BLaER1 treated with 17β-estradiol and CSF1 and Interleukin-3, amounts not matched to agents 10 nM and 100 nM (cell line): ENCODE data around the gene ROR2.
"Not testable (repeated sequence)": the region's sequence is repeated elsewhere in the genome, so short reads cannot be mapped to it uniquely, and the experiment has no call there.

Experiments used
- H3K27ac ChIP-seq, 11 experiments: shearing (Covaris generic); formaldehyde crosslinking; 2 replicates each; pipeline ENCODE4 v1.8.1; 2022
- H3K27me3 ChIP-seq, 11 experiments: shearing (Covaris generic); formaldehyde crosslinking; 2 replicates each; pipeline ENCODE4 v1.8.1; 2022
- H3K36me3 ChIP-seq, 11 experiments: shearing (Covaris generic); formaldehyde crosslinking; 2 replicates each; pipeline ENCODE4 v1.8.1; 2022
- H3K4me1 ChIP-seq, 10 experiments: shearing (Covaris generic); formaldehyde crosslinking; 2 replicates each; pipeline ENCODE4 v1.8.1; 2022
- H3K4me2 ChIP-seq, 11 experiments: shearing (Covaris generic); formaldehyde crosslinking; 2 replicates each; pipeline ENCODE4 v1.8.1; 2022
- H3K4me3 ChIP-seq, 10 experiments: shearing (Covaris generic); formaldehyde crosslinking; 2 replicates each; pipeline ENCODE4 v1.8.1; 2022
- H3K9ac ChIP-seq, 11 experiments: shearing (Covaris generic); formaldehyde crosslinking; 2 replicates each; pipeline ENCODE4 v1.8.1; 2022
- H3K9me3 ChIP-seq, 11 experiments: shearing (Covaris generic); formaldehyde crosslinking; replicated peaks in 1 of 11; 2 replicates each; pipeline ENCODE4 v1.8.1; 2022
- H4K20me1 ChIP-seq, 11 experiments: shearing (Covaris generic); formaldehyde crosslinking; 2 replicates each; pipeline ENCODE4 v1.8.1; 2022
- Cebpa-rat ChIP-seq, 11 experiments: shearing (Covaris generic); IDR thresholded peaks; 2 replicates each; pipeline ENCODE4 v1.8.1; 2022

ROR2 gene

GRCh38 chr9:91629718-91630117, 320.3 kb downstream of the ROR2 start:
- no peak overlapping the region for H3K27ac ChIP-seq
- H3K36me3 ChIP-seq, result no peaks in the 10 kb centered on the region
- no peak for TF ChIP-seq Cebpa-rat (IDR thresholded peaks at IDR 0.05)
- no peak overlapping the region for H3K4me3 ChIP-seq
- peaks cover 3 to 22% (median 11%) of the 10 kb centered on the region in 11 experiments; a peak in 15 of 22 replicates for H3K9me3 ChIP-seq
- H4K20me1 ChIP-seq, result no peaks in the 10 kb centered on the region
- H3K4me2 ChIP-seq, result no peak overlapping the region
- no peaks in the 10 kb centered on the region for H3K27me3 ChIP-seq
- no peaks in the 10 kb centered on the region for H3K4me1 ChIP-seq
- no peak overlapping the region for H3K9ac ChIP-seq

- H3K27me3 ChIP-seq, result no peaks in the 10 kb centered on the region
- H4K20me1 ChIP-seq, result no peaks in the 10 kb centered on the region
Measured at GRCh38 chr9:91628892-91629291, 321.1 kb downstream of the ROR2 start.

GRCh38 chr9:91625331-91625730, 324.7 kb downstream of the ROR2 start:
- no peaks in the 10 kb centered on the region for H4K20me1 ChIP-seq
- H3K4me3 ChIP-seq, result no peak overlapping the region
- no peak overlapping the region for H3K9ac ChIP-seq
- peaks cover 3 to 21% (median 10%) of the 10 kb centered on the region in 11 experiments; a peak in 15 of 22 replicates for H3K9me3 ChIP-seq
- no peaks in the 10 kb centered on the region for H3K36me3 ChIP-seq
- no peaks in the 10 kb centered on the region for H3K27me3 ChIP-seq
- H3K4me1 ChIP-seq, result no peaks in the 10 kb centered on the region
- no peak overlapping the region for H3K27ac ChIP-seq
- no peak overlapping the region for H3K4me2 ChIP-seq
- TF ChIP-seq Cebpa-rat (IDR thresholded peaks at IDR 0.05), result no peak

More at GRCh38 chr9:91628892-91629291, 321.1 kb downstream of the ROR2 start:
- H3K9ac ChIP-seq, result no peak overlapping the region
- TF ChIP-seq Cebpa-rat (IDR thresholded peaks at IDR 0.05), result no peak
- H3K4me2 ChIP-seq, result no peak overlapping the region
- no peaks in the 10 kb centered on the region for H3K4me1 ChIP-seq
- H3K36me3 ChIP-seq, result no peaks in the 10 kb centered on the region
- peaks cover 3 to 22% (median 11%) of the 10 kb centered on the region in 11 experiments; a peak in 15 of 22 replicates for H3K9me3 ChIP-seq
- no peak overlapping the region for H3K4me3 ChIP-seq
- H3K27ac ChIP-seq, result no peak overlapping the region

DNA sequence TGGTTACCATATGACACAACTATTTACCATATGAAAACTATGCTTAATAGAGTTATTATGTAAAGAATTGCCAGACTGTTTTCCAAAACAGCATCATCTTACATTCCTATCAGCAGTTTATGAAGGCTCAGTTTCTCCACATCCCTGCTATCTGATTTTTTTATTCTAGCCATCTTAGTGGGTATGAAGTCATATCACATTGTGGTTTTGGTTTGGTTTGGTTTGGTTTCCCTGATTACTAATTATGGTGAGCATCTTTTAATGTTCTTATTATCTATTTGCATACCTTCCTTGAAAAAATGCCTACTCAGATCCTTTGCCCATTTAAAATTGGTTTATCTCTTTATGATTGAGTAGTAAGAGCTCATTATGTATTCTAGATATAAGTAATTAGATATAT, 327.0 kb downstream of the ROR2 start:
- no peak overlapping the region for H3K27ac ChIP-seq
- H3K4me3 ChIP-seq, result no peak overlapping the region
- no peak overlapping the region for H3K9ac ChIP-seq
- H3K27me3 ChIP-seq, result no peaks in the 10 kb centered on the region
- H3K36me3 ChIP-seq, result no peaks in the 10 kb centered on the region
- H4K20me1 ChIP-seq, result no peaks in the 10 kb centered on the region
- H3K4me1 ChIP-seq, result no peaks in the 10 kb centered on the region
- H3K4me2 ChIP-seq, result no peak overlapping the region
- no peak for TF ChIP-seq Cebpa-rat (IDR thresholded peaks at IDR 0.05)
- H3K9me3 ChIP-seq, result peaks cover 0 to 4% (median 0%) of the 10 kb centered on the region in 11 experiments; a peak in 1 of 22 replicates

GRCh38 chr9:91622121-91622520, 327.9 kb downstream of the ROR2 start:
- not testable (repeated sequence) for H3K4me3 ChIP-seq, H3K9me3 ChIP-seq, H3K4me1 ChIP-seq

GRCh38 chr9:91614044-91614443, 336.0 kb downstream of the ROR2 start:
- not testable (repeated sequence) for H3K9me3 ChIP-seq, H3K9ac ChIP-seq, H3K27me3 ChIP-seq, H3K36me3 ChIP-seq, H4K20me1 ChIP-seq, H3K4me1 ChIP-seq, H3K27ac ChIP-seq, H3K4me2 ChIP-seq, H3K4me3 ChIP-seq

More at GRCh38 chr9:91622121-91622520, 327.9 kb downstream of the ROR2 start:
- H4K20me1 ChIP-seq, H3K9ac ChIP-seq, H3K27me3 ChIP-seq, H3K36me3 ChIP-seq, H3K4me2 ChIP-seq, H3K27ac ChIP-seq: not testable (repeated sequence)

GRCh38 chr9:91611582-91611981, 338.4 kb downstream of the ROR2 start:
- no peak for TF ChIP-seq Cebpa-rat (IDR thresholded peaks at IDR 0.05)
- Histone ChIP-seq H3K27ac (no peak overlapping the region), H3K4me3 (no peak overlapping the region), H3K36me3 (no peaks in the 10 kb centered on the region), H3K9ac (no peak overlapping the region), H3K4me2 (no peak overlapping the region), H3K27me3 (no peaks in the 10 kb centered on the region), H4K20me1 (no peaks in the 10 kb centered on the region), H3K9me3 (no peaks in the 10 kb centered on the region), H3K4me1 (peaks cover 0 to 5% (median 0%) of the 10 kb centered on the region in 10 experiments; a peak in 4 of 20 replicates)

GRCh38 chr9:91606255-91606995, 343.6 kb downstream of the ROR2 start:
- H3K4me3 ChIP-seq, result no peak overlapping the region
- no peak overlapping the region for H3K27ac ChIP-seq
- H3K9me3 ChIP-seq, result no peaks in the 10 kb centered on the region
- TF ChIP-seq Cebpa-rat (IDR thresholded peaks at IDR 0.05), result no peak
- peaks cover 0 to 2% (median 0%) of the 10 kb centered on the region in 10 experiments; a peak in 4 of 20 replicates for H3K4me1 ChIP-seq
- H3K36me3 ChIP-seq, result no peaks in the 10 kb centered on the region
- H3K27me3 ChIP-seq, result no peaks in the 10 kb centered on the region
- H3K4me2 ChIP-seq, result no peak overlapping the region
- H4K20me1 ChIP-seq, result no peaks in the 10 kb centered on the region
- H3K9ac ChIP-seq, result no peak overlapping the region

DNA sequence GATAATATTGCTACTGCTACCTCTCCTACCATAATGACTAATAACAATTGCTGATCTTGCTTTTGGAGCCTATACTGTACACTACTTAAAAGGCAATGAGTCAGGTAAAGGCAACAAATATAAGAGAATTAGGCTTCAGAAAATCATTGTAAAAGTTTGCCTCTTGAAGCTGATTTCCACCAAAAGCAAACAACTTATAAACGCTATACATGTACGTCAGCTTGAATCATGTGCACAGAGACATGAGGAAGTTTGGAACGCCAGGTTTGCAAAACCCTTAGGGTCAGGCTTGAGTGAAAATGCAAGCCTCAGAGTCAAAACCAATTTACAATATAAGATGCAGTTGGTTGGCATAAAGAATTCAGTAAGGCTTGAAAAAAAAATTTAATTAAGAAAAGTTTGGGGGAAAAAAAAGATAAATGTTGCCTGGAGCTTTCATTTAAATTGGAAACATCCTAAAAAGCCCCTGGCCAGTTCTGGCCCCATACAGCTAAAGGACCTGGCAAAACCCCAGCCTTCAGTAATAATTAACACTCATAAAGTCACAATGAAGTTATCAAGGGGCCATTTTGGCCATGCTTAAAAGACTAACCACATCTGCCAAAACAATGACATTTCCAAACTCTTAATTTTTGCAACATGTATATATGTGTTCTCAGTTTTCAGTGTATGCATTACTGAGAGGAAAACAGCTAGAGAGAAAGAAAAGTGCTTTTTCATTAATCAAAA, 345.4 kb downstream of the ROR2 start:
- no peaks in the 10 kb centered on the region for H4K20me1 ChIP-seq
- no peak overlapping the region for H3K27ac ChIP-seq
- H3K9ac ChIP-seq, result no peak overlapping the region
- no peaks in the 10 kb centered on the region for H3K9me3 ChIP-seq
- H3K4me3 ChIP-seq, result no peak overlapping the region
- no peaks in the 10 kb centered on the region for H3K4me1 ChIP-seq
- H3K27me3 ChIP-seq, result no peaks in the 10 kb centered on the region
- H3K36me3 ChIP-seq, result no peaks in the 10 kb centered on the region
- H3K4me2 ChIP-seq, result no peak overlapping the region
- TF ChIP-seq Cebpa-rat (IDR thresholded peaks at IDR 0.05), result no peak

- H3K36me3 ChIP-seq, result no peaks in the 10 kb centered on the region
- H4K20me1 ChIP-seq, result no peaks in the 10 kb centered on the region
- TF ChIP-seq Cebpa-rat (IDR thresholded peaks at IDR 0.05), result no peak
- no peak overlapping the region for H3K27ac ChIP-seq
- no peaks in the 10 kb centered on the region for H3K27me3 ChIP-seq
- H3K9ac ChIP-seq, result no peak overlapping the region
- no peaks in the 10 kb centered on the region for H3K9me3 ChIP-seq
- no peak overlapping the region for H3K4me2 ChIP-seq
- no peak overlapping the region for H3K4me3 ChIP-seq
- no peaks in the 10 kb centered on the region for H3K4me1 ChIP-seq
Measured at GRCh38 chr9:91603932-91604331, 346.1 kb downstream of the ROR2 start.
